ENCODE measurements around the gene PSMD4.

PSMD4 gene

GRCh38 chr1:151313501-151313900 lies 59.0 kb downstream of the PSMD4 start:
- H3K4me2 ChIP-seq (ENCODE audit: low read length), result no peak overlapping the region

GRCh38 chr1:151314137-151314875 lies 59.8 kb downstream of the PSMD4 start:
- Histone ChIP-seq H3K9ac (ENCODE audit: low read length) (no peak overlapping the region), H3K79me2 (ENCODE audit: low read length) (peaks cover 34% of the 10 kb centered on the region; the same call in 1 of the 2 replicates), H3K27me3 (ENCODE audit: low read depth, low read length) (no peaks in the 10 kb centered on the region), H2AFZ (ENCODE audit: low read depth, low read length) (no peak overlapping the region), H3K4me3 (ENCODE audit: low read length) (no peak overlapping the region), H3K4me2 (ENCODE audit: low read length) (no peak overlapping the region), H3K36me3 (replicated peaks; ENCODE audit: low read depth, low read length) (peaks cover 70% of the 10 kb centered on the region), H4K20me1 (ENCODE audit: insufficient read depth, low read length) (peaks cover 19% of the 10 kb centered on the region; the same call in 1 of the 2 replicates), H3K9me3 (ENCODE audit: insufficient read depth, low read length) (no peaks in the 10 kb centered on the region), H3K4me1 (ENCODE audit: low read length) (no peaks in the 10 kb centered on the region), H3K27ac (ENCODE audit: low read length) (no peak overlapping the region)
- no peak for TF ChIP-seq EZH2phosphoT487 (IDR thresholded peaks at IDR 0.05; ENCODE audit: low read depth)

More at GRCh38 chr1:151313501-151313900, 59.0 kb downstream of the PSMD4 start:
- Histone ChIP-seq H4K20me1 (ENCODE audit: insufficient read depth, low read length) (peaks cover 19% of the 10 kb centered on the region; the same call in 1 of the 2 replicates), H3K9me3 (ENCODE audit: insufficient read depth, low read length) (no peaks in the 10 kb centered on the region), H3K4me3 (ENCODE audit: low read length) (no peak overlapping the region), H3K4me1 (ENCODE audit: low read length) (no peaks in the 10 kb centered on the region), H3K27ac (ENCODE audit: low read length) (no peak overlapping the region), H3K27me3 (ENCODE audit: low read depth, low read length) (no peaks in the 10 kb centered on the region), H3K9ac (ENCODE audit: low read length) (no peak overlapping the region), H3K36me3 (replicated peaks; ENCODE audit: low read depth, low read length) (peaks cover 68% of the 10 kb centered on the region), H3K79me2 (ENCODE audit: low read length) (peaks cover 28% of the 10 kb centered on the region; the same call in 1 of the 2 replicates), H2AFZ (ENCODE audit: low read depth, low read length) (no peak overlapping the region)
- TF ChIP-seq CTCF (IDR thresholded peaks at IDR 0.05; ENCODE audit: low read depth, low read length), result no peak
- TF ChIP-seq EZH2phosphoT487 (IDR thresholded peaks at IDR 0.05; ENCODE audit: low read depth), result no peak

GRCh38 chr1:151315565-151316235 lies 61.2 kb downstream of the PSMD4 start:
- Histone ChIP-seq H3K9me3 (ENCODE audit: insufficient read depth, low read length) (no peaks in the 10 kb centered on the region), H3K4me1 (ENCODE audit: low read length) (no peaks in the 10 kb centered on the region), H3K9ac (ENCODE audit: low read length) (no peak overlapping the region), H4K20me1 (ENCODE audit: insufficient read depth, low read length) (peaks cover 16% of the 10 kb centered on the region; the same call in 1 of the 2 replicates), H3K4me3 (ENCODE audit: low read length) (no peak overlapping the region), H3K4me2 (ENCODE audit: low read length) (no peak overlapping the region), H3K27me3 (ENCODE audit: low read depth, low read length) (no peaks in the 10 kb centered on the region), H3K36me3 (replicated peaks; ENCODE audit: low read depth, low read length) (peaks cover 67% of the 10 kb centered on the region), H3K79me2 (ENCODE audit: low read length) (peaks cover 38% of the 10 kb centered on the region; the same call in 1 of the 2 replicates), H2AFZ (ENCODE audit: low read depth, low read length) (no peak overlapping the region), H3K27ac (ENCODE audit: low read length) (no peak overlapping the region)
- no peak for TF ChIP-seq CTCF (IDR thresholded peaks at IDR 0.05; ENCODE audit: low read depth, low read length)
- TF ChIP-seq EZH2phosphoT487 (IDR thresholded peaks at IDR 0.05; ENCODE audit: low read depth), result no peak
